G401 (cell line): ENCODE measurements around the gene ZNF652. TPM values are rescaled to one million over a fixed set of nuclear protein-coding genes. Genes with fewer than 3 reads are reported as not detected.
"Not testable (repeated sequence)": the region's sequence is repeated elsewhere in the genome, so short reads cannot be mapped to it uniquely, and the experiment has no call there.

Source experiments
- DNase-seq: peaks from one replicate; pipeline ENCODE4 v3.0.0-alpha.2; 2015; ENCODE audit warnings: low spot score
- in situ Hi-C: cut with HindIII; loops from 2 replicates; pipeline ENCODE4 v1.10.0; 2016; ENCODE audit warnings: low sequenced_read_pairs, mixed read lengths
- total RNA-seq: library from RNA; depleted of rRNA; stranded (reverse); fragments of >200 nt; shearing (Covaris generic); gene quantifications from 2 replicates; pipeline ENCODE4 v1.2.3, GENCODE V29; 2014

ZNF652 gene
- total RNA-seq, 1 experiment from 2014 or later = 20.2 TPM

GRCh38 chr17:49327835-49328784 is 33.9 kb downstream of the ZNF652 start:
- no peak for DNase-seq
- in situ Hi-C loops = no loop called here

- DNase-seq = no peak
- in situ Hi-C loops = no loop called here
Measured at GRCh38 chr17:49325980-49326379, 36.1 kb downstream of the ZNF652 start.

GRCh38 chr17:49318435-49318965 is 43.5 kb downstream of the ZNF652 start:
- DNase-seq = no peak
- in situ Hi-C loops = no loop called here

- in situ Hi-C loops = no loop called here
- no peak for DNase-seq
Measured at GRCh38 chr17:49316889-49317675, 45.0 kb downstream of the ZNF652 start.

GRCh38 chr17:49316258-49316570 is 45.8 kb downstream of the ZNF652 start:
- DNase-seq = peak; percentile 16
- in situ Hi-C loops = no loop called here

- in situ Hi-C loops = no loop called here
- DNase-seq = peak; percentile 82
Measured at GRCh38 chr17:49315551-49316257, 46.3 kb downstream of the ZNF652 start.

- DNase-seq = no peak
- in situ Hi-C loops = no loop called here
Measured at GRCh38 chr17:49312722-49313121, 49.3 kb downstream of the ZNF652 start.

GRCh38 chr17:49299996-49300395 is 62.1 kb downstream of the ZNF652 start:
- in situ Hi-C loops = no loop called here
- DNase-seq = no peak

GRCh38 chr17:49298371-49298976 is 63.6 kb downstream of the ZNF652 start:
- in situ Hi-C loops = no loop called here
- DNase-seq = no peak

GRCh38 chr17:49297141-49297540 is 64.9 kb downstream of the ZNF652 start:
- in situ Hi-C loops = no loop called here
- DNase-seq = no peak

- no peak for DNase-seq
- in situ Hi-C loops = no loop called here
Measured at GRCh38 chr17:49294122-49294521, 67.9 kb downstream of the ZNF652 start.

- no peak for DNase-seq
- in situ Hi-C loops = no loop called here
Measured at GRCh38 chr17:49292901-49293300, 69.1 kb downstream of the ZNF652 start.

- in situ Hi-C loops = no loop called here
- no peak for DNase-seq
Measured at GRCh38 chr17:49291929-49292328, 70.1 kb downstream of the ZNF652 start.

GRCh38 chr17:49290690-49291359 is 71.2 kb downstream of the ZNF652 start:
- peak; percentile 32 for DNase-seq
- in situ Hi-C loops = no loop called here

GRCh38 chr17:49288388-49288787 is 73.7 kb downstream of the ZNF652 start:
- no peak for DNase-seq
- in situ Hi-C loops = no loop called here

GRCh38 chr17:49287481-49287880 is 74.6 kb downstream of the ZNF652 start:
- in situ Hi-C loops = no loop called here
- no peak for DNase-seq

GRCh38 chr17:49286261-49286973 is 75.6 kb downstream of the ZNF652 start:
- in situ Hi-C loops = not testable (repeated sequence)

GRCh38 chr17:49285716-49286115 is 76.3 kb downstream of the ZNF652 start:
- no peak for DNase-seq
- in situ Hi-C loops = no loop called here

More at GRCh38 chr17:49286261-49286973, 75.6 kb downstream of the ZNF652 start:
- DNase-seq = not testable (repeated sequence)
